Activated naive CD8-positive, alpha-beta T cell treated with anti-CD3 and anti-CD28 coated beads, Interleukin-2, amount 50 U/mL, for 16 hours (primary cell): ENCODE data around the gene AFG3L2.

ENCODE experiments used
- DNase-seq: peaks from one replicate; pipeline ENCODE4 v3.0.0-alpha.2; 2020; ENCODE audit warnings: low read depth, low spot score

AFG3L2 gene

DNA sequence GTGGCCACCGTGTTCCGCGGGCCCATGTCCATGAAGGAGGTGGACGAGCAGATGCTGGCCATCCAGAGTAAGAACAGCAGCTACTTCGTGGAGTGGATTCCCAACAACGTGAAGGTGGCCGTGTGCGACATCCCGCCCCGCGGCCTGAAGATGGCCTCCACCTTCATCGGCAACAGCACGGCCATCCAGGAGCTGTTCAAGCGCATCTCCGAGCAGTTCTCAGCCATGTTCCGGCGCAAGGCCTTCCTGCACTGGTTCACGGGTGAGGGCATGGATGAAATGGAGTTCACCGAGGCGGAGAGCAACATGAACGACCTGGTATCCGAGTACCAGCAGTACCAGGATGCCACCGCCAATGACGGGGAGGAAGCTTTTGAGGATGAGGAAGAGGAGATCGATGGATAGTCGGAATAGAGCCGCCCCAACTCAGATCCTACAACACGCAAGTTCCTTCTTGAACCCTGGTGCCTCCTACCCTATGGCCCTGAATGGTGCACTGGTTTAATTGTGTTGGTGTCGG lies 51.2 kb downstream of the AFG3L2 start:
- no peak for DNase-seq

DNA sequence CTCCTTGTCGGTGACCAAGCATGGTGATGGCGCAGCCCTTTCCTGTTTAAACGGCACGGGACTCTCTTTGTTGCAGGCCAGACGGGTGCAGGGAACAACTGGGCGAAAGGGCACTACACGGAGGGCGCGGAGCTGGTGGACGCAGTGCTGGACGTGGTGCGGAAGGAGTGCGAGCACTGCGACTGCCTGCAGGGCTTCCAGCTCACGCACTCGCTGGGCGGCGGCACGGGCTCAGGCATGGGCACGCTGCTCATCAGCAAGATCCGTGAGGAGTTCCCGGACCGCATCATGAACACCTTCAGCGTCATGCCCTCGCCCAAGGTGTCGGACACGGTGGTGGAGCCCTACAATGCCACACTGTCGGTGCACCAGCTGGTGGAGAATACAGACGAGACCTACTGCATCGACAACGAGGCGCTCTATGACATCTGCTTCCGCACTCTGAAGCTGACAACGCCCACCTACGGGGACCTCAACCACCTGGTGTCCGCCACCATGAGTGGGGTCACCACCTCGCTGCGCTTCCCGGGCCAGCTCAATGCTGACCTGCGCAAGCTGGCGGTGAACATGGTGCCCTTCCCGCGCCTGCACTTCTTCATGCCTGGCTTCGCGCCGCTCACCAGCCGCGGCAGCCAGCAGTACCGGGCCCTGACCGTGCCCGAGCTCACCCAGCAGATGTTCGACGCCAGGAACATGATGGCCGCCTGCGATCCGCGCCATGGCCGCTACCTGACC lies 51.9 kb downstream of the AFG3L2 start:
- no peak for DNase-seq

DNA sequence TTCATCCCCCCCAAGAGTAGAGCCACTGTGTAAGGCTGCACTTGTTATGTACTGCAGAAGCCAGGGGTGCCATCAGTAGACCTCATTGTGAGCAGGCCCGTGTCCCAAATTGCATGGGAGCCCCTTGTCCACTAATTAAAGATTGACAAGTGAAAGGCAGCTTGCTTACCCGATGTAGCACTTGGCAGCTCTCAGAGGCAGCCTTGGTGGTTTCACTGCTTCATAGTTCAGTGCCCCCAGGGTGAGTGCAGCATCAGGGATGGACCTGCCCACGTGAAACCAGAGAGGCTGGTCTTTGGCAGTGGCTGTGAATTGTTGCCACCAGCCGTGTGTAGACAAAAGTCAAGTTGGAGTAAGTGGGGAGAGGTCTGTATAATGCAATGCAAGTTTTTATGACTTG lies 55.7 kb downstream of the AFG3L2 start:
- no peak for DNase-seq

DNA sequence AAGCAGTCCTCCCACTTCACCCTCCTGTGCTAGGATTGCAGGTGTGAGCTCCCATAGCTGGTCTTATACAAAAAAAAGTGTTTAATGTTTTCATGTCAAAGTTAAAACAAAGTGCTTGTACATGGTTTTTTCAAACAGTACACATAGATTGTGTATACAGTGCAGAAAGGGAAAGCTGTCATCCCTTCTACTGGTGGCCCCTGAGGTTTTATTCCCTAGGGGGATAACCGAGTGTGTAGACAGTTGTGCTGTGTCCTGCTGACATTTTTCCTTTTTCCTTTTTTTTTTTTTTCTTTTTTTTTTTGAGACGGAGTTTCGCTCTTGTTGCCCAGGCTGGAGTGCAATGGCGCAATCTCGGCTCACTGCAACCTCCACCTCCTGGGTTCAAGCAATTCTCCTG lies 58.2 kb downstream of the AFG3L2 start:
- no peak for DNase-seq

DNA sequence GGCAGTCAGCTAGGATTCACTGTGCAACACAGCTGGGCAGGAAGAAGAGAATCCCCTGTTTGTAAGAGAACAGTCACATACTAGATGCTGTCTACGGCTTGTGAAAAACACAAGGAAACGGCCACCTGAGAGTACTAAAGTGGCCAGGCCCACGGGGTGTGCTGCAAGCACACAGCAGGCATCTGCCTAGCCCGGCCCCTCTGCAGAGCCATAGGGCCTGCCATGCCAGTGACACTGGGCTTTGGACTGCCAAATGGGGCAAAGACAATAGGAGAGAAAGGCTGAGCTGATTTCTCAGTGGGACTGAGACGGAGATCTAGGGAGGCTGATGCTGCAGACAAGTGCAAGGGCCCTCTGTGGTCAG lies 58.7 kb downstream of the AFG3L2 start:
- no peak for DNase-seq

DNA sequence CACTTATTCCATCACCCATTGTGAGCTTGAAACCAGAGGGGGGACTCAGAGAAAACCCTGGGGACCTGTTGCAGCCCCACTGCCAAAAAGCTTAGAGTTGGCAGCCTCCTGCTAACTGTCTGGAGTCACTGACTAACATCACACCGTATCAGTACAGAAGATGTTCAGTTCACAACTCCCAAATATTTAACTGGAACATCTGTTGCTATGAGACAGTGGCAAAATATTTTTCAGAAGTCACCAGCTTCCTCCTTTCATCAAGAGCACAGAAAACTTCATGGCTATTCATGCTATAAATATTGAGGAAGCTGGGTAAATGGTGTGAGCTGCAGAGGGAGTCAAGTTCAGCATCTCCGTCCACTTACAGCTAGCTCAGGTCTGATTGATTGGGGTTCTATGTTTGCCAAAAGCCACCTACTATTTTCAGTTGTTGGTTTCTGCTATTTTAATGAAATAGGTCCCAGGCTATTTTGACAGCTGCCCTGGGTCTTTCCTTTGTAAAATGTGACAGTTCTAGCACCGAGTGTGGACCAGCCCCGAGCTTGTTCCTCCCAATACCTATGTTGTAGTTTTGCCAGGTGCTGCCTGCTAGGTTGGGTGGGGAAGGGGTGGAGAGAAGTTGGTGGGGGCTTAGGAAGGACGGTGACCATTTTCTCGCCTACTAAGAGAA lies 59.2 kb downstream of the AFG3L2 start:
- no peak for DNase-seq

DNA sequence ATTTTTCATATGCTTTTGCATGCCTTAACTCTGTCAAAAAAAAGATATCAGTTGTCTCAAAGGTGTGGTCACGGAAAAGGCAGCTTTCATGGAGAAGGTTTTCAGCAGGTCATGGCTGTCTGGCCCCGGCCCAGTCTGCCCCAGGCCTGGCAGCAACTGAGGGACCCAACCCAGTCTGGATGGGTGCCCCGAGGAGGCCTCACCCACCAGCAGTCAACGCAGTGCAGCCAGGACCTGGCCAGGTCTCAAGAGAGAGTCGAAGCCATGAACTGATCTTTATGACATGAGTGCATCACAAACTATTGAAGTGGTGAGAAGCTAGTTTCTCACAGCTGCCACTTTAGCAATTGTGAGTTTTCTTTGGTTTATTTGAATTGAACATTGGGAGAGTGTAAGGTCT lies 61.1 kb downstream of the AFG3L2 start:
- DNase-seq: no peak

DNA sequence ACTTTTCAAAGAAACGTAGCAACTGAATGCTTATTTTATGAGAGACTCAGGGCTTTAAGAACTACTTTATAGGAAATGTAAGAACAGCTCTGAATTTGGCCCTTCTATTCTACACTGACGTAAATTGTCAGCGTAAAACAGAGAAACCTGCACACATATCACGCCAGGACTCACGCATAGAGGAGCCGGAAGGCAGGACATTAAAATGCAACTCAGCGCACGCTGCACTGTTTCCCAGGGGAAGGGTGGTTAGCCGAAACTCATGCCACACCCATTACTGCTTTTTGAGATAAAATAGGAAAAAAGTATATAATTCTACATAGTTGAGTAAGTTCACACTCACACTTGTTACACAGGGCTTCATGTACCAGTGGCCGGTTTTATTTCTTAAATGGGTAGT lies 61.5 kb downstream of the AFG3L2 start:
- DNase-seq: no peak

DNA sequence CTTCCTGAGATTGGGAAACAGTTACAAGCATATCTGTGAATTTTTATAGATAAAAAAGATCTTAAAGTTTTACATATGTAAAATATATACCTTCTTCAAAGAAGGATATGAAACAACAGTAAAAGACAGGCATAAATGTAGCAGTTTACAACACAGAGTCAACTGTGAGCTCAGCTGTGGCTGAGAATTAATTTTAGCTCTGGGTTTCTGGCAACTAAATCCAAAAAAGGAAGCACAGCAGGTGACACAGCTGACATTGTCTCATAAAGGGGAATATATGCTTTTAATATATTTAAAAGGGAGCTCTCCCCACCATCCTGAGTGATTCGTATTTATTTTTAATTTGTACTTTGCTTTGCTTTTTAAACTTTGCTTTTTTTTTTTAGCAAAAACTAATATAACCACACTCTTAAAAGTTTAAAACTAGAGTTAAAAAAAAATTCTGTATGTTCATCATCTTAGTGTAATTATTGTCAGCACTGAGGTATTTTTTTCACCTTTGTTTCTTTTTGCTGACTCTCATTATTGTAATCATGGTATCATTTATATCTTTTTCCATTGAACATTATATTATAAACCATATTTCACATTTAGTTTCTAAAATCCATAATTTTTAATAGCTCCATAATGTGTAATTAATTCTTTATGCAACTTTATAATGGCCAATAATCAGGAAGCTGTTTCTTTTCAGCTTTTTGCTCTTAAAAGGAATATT lies 62.3 kb downstream of the AFG3L2 start:
- DNase-seq: no peak

DNA sequence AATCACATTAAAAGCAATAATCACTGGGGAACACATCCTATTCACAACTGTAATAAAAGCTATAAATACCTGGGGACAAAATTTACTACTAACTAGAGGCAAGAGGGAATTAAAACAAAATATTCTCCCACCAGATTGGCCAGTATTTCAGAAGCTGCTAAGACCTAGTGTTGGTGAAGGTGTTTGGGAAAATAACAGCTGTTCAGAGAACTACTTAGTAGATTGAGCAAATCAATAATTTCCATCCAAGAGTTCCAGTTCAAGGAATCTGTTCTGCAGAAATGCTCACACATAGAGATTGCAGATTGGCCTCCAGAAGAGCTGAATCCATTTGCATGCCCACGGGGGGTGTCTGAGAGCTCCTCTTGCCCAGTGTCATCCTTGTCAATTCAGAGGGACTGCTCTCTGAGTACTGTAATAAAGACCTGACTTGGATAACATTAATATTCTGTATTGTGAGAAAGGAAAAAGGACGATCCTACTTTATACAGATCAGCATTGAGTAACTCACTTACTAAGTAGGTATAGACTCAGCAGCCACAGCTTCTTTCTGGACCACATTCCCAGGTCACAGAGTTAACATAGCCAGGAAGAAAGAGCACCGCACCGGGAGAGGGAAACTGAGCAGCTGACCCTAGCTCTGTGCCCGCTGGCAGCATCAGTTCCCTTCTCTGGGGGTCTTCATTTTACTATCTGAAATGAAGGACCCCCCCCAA lies 63.3 kb downstream of the AFG3L2 start:
- no peak for DNase-seq

DNA sequence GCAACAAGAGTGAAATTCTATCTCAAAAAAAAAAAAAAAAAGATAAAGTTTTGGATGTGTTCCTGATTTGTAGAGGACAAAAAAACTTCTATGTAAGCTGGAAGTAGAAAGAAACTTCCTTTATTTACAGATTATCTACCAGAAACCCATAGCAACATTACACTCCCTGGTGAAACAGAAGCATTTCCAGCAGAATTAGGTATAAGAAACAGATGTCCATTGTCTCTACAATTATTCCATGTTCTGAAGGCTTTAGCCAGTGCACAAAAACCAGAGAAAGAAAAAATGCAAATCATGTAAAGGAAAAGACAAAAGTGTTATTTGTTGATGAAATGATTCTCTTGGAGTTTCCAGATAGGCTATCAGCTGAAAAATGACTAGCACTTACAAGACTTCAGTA lies 64.1 kb downstream of the AFG3L2 start:
- no peak for DNase-seq

DNA sequence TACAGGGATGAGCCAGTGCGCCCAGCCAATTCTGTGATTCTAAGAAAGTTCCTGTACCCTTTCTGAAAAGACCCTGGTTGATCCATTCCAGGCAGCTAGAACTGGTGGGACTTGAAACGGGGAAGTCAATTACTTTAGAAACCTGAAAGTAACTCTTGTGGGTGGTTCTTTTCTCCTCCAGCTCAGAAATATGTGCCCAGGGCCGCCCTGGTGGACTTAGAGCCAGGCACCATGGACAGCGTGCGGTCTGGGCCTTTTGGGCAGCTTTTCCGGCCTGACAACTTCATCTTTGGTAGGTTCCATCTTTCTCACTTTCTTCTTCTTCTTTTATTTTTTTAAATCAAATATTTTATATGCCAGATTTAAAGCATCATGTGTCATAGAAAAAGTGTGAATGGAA lies 66.3 kb downstream of the AFG3L2 start:
- DNase-seq: no peak

DNA sequence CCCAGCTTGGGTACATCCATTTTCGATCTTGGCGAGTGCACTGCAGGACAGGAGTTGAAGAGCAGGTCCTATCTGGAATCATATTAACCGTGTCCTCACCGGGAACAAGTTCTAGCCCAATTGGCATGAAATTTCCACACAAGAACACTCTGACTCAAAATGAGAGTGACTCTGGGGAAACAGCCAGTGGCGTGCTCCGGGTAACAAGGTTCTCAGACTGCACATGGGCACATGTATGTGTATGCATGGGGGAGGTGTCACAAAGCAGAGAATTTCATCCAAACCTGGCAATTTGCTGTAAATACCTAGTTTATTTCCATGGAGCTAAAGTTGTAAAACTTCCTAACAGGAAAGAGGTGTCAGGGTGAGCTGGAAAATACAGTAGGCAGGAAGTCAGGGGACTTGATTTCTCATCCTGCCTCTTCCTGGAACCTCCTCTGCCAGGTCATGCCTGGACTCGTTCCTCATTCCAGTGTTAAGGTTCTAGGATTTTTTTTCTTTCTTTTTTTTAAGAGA lies 67.3 kb downstream of the AFG3L2 start:
- no peak for DNase-seq

DNA sequence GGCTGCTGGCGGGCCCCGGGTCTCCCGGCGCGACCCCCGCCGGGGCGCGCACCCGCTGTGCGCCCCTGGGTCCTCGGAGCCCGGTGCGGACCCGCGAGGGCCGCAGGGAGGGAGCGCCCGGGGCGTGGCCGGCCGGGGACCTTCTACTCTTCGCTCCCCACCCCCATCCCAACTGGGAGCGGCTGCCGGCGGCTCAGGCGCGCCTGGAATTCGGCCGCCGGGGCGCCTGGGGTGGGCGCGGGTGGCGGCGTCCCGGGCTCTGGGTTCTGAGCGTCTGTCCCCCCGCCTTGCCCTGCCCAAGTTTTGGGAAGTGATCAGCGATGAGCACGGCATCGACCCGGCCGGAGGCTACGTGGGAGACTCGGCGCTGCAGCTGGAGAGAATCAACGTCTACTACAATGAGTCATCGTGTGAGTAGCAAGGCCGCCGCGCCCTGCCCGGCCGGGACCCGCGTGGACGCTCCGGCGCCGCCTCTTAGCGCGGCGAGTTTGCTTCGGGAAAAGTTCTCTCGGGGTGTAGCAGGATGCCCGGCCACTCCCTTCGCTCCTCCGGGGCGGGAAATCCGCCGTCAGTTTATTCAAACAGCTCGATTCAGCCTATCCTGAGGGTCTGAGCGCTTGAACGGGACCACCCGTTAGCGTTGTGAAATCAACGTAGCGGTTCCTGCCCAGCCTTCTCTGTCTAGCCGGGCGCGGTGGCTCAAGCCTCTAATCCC lies 68.5 kb downstream of the AFG3L2 start:
- no peak for DNase-seq

DNA sequence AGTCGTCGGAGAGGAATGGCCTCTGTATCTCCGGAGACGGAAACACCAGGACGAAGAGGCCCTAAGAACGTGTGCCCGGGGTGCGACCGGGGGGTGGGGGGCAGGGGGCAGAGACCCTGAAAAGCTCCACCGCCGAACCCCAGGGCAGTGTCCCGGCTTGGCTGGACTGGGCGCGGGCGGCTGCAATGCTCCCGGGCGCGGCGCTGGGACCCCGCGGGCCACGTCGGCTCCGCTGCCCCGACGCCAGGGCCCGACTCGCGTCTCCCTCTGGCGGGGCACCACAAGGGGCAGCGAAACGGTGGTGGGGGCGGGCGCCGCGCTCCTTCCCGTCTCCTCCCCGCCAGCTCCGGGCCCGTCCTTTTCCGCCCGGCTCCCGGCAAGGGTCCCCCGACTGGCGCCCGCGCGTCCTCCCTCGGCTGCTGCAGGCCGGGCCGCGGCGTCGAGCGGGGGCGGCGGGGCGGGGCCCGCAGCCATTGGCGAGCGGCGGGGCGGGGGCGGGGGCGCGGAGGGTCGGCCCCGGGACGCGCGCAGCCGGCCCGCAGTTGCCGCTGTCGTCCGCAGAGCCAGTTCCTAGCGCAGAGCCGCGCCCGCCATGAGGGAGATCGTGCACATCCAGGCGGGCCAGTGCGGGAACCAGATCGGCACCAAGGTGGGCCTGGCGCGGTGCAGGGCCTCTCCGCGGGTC lies 69.2 kb downstream of the AFG3L2 start, which contains the start of gene TUBB6:
TSS of gene TUBB6 (plus strand) at position 541 of the 685 bp plus-strand sequence. CDS start at position 593, 52 bp downstream.
- no peak for DNase-seq

DNA sequence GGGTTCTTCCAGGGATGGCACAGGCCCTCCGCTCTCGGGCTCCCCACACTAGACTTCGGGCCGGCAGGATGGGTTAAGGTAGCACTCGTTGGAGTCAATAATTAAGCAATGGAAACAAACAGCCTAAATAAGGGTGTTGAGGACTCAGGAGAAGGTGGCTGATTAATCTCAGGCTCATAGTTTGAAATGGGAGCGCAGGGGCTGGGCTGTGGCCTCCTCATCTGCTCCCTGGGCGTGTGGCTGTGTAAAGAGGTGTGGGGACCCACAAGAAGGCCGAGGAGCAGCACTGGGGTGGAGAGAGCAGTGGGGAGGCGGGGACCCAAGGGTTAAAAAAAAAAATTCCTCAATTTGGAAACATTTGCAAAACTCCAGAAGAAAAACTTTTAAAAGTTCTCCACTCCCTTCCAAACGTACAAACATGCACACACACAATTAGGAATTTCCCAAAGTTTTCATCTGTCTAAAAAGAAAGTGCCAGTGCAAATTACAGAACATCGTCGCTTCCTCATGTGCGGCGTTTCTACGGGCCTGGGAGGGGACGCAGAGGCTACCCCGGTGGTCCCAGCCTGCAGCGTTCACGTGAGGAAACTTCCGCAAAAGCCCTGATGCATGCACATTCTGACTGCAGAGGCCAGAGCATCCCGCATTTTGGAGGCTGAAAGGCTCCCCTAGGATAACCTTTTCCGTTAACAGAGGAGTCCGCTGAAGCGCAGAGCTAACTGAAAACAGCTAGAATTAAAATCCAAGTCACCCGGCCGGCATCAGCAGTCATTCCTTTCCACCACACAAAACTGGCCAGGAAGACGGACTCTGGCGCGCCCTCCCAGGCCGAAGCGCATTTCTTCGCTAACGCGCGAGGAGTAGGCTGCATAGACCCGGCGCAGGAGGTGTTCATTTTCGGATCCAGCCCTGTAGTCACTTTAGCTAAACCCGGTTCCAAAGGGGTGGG lies 70.0 kb downstream of the AFG3L2 start:
- no peak for DNase-seq

DNA sequence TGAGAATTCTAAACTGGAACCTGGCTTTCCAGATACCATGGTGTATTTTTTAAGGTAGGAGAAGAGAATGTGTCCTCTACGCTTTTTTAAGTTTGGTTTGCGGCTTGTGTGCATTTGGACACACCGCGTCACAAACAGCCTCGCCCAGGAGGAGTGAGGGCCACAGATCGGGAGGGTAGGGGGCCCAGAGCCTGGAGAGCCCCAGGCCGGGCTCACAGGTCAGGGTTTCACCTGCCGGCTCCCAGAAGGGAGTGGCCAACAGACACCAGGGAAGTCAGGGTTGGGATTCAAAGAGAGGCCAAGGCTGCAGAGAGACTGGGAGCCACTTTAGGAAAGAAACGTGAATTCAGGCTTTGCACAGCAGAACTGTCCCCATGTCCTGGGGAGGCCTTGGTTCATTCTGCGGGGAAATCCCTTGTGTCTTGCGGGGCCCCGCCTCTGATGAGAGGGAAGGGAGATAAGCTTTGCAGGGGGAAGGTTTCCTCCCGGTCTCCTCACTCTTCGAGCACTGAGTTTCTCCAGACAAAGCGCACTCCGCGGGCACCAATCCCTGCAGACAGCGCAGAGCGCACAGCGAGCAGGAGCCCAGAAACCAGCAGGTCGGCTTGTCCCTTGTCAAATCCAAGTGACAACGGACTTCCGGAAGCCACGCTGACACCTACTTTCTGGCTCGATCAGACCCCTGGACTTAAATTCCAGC lies 70.9 kb downstream of the AFG3L2 start:
- no peak for DNase-seq

DNA sequence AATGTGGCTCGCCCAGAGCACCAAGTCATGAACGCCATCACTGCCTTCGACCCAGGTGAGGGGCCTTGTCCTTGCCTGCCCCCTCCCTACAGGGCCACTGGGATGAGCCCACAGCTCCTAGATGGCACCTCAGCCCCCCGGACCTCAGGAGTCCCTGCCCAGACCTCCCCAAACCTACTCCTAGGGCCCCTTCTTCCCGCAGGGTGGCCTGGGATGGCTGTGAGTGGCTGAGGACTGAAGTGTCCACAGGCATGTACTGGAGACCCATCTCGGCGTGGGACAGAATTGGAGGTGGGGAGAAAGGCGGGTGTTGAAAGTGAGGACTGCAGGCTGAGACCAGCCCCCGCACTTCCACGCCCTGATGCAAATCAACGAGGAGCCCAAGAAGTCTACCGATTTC lies 71.8 kb downstream of the AFG3L2 start:
- DNase-seq: no peak
